GM19324 (cell line): ENCODE results near the gene HOXC12.

Source experiments
- ATAC-seq: cut with Tn5 transposase; IDR thresholded peaks from one replicate; pipeline ENCODE4 v1.9.1; 2021; ENCODE audit warnings: mild to moderate bottlenecking, moderate library complexity; ENCODE audit not compliant: unreplicated experiment, low FRiP score

HOXC12 gene

DNA sequence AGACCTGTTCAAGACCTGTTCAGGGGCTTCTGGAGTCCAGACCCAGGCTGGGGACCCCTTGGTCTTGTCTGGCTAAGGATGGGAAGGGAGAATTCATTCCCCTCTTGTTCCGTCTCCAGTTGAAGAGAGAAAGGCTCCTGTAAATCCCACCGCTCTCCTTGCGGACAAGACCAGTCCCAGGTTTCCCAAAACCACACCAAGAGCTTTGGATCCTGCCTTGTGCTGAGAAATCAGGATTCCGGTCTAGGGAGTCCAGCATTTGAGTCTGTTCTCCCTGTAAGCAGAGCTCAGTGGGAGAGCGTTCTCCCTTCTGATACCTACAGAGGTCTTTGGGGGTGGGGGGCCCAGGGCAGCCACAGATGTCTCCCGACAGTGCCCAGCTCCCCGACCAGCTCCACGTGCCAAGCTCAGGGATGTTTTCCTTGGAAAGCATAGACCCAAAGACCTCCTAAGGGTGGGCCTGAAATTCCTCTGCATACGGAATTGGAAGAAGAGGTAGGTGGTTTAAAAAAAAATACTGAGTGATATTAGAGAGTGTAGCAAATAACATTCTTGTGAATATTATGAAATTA is 14.2 kb upstream of the HOXC12 start:
- no peak for ATAC-seq

GRCh38 chr12:53941187-53941586 is 13.5 kb upstream of the HOXC12 start:
- no peak for ATAC-seq

DNA sequence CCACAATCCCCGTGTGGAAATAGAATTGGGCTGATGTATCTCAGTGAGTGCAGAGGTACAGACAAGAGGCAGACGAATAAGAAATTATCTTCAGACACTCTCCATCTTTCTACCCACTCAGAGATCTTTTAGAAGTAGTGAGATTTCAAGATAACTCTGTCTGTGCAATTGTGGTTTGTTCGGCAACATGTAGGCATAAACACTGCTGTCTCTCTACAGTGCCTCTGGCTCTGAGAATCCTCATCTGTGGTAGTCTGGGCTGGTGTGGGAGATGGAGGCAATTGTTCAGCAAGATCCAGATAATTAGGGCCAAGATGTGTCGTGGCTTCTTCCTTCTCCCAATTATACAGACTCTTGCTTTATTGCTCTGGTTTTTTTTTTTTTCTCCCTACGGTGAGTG is 13.0 kb upstream of the HOXC12 start:
- no peak for ATAC-seq

DNA sequence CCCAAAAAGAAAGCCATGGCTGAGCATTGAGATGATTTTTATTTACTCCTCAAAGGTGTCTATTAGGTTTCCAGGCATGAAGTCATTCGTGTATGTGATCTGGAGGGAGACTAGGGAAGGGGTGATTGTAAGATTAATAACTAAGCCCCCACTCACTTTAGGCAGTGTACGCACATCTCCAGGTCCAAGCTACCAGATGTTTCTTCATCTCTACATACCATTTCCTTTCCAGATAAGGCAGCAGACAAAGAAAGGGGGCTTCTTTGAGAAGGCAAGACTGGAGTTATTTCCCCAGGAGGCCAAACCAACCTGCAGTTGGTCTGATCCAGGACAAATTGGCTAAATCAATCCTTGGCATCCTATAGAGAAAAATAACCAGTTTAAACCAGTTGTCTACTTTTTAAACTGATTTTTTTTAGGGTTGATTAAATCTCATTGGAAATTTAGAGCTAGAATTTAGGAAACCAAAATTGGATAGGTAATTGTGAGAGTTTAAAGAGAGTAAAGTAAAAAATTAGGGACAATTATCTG is 12.2 kb upstream of the HOXC12 start:
- no peak for ATAC-seq

DNA sequence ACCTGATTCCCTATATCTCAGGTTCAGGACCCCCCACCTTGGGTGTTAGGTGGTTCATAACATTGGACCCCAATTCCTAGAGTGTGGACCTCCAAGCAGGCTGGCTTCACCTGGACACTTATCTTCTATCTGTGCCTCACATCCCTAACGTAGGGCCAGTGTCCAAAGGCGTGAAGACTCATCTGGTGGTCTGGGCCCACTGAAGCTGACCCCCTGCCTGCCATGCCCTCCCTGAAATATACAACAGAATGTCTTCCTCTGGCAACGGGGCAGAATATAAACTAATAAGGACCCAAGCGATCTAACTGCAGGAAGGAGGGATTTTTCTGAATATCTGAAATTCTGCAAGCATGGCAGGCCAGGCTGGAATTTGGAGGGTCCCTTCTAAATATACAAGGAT is 10.5 kb upstream of the HOXC12 start:
- ATAC-seq = no peak

DNA sequence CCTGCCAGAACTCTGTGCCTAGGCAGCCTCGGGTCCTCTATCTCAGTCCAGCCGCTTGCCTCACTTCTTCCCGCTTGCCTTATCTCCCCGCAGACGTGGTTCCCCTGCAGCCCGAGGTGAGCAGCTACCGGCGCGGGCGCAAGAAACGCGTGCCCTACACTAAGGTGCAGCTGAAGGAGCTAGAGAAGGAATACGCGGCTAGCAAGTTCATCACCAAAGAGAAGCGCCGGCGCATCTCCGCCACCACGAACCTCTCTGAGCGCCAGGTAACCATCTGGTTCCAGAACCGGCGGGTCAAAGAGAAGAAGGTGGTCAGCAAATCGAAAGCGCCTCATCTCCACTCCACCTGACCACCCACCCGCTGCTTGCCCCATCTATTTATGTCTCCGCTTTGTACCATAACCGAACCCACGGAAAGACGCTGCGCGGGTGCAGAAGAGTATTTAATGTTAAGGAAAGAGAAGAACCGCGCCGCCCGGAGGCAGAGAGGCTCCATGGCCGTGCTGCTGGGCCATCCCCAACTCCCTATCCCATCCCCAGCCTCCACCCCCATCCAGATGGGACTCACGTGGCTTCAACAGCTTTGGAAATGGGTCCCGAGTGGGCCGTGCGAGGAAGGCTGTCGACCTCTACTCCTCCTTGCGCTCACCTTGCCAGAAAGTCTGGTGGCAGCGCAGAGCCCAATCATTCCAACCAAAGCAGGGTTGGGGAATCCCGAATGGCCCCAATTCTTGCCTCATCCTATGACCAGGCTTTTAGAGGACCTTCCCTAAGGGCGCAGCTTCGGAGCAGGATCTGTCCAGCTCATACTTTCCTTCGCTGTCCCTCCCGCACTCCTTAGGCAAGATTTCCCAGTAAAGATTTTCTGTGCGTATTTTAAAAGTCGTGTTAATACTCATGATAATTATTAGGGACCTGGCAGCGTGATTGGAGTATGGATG is 9.5 kb upstream of the HOXC12 start:
- ATAC-seq = no peak

GRCh38 chr12:53947743-53948142 is 7.0 kb upstream of the HOXC12 start:
- no peak for ATAC-seq

GRCh38 chr12:53948650-53949593 is 5.8 kb upstream of the HOXC12 start:
- ATAC-seq = no peak

DNA sequence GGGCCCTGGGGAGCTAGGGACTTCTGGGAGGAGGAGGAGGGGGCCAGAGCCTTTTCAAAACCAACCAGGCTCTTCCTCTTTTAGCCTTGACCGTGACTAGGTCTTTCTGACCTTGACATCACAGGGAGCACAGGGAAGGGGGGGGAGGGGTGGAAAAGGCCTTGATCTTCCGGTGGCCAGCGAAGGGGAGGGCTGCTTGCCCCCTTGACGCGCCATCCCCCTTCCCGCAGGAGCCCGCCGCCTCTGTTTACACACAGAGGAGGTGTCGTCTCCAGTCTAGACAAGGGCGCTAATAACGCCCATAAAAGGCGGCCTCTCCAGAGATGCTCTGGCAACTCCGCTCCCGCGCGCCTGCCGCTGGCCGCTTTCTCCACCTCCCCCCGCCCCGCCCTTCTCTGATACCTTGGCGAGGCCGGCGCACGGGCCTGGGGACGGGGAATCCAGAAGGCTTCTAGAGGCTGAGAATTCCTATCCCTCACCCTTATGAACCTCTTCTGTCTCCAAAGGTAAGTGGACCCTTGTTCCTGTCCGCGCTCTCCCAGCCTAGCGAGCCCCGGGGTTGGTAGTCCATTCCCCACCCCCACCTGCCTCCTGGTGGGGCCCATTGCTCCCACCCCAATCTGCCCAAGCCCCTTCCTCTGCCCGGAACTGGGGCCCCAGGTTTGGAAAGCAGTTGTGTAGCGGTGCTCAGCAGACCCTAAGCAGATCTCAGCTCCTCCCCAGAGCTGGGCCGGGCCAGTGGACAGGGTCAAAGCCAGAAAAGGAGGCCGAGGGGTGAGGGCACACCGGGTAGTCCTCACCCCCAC is 4.9 kb upstream of the HOXC12 start:
- ATAC-seq = no peak

DNA sequence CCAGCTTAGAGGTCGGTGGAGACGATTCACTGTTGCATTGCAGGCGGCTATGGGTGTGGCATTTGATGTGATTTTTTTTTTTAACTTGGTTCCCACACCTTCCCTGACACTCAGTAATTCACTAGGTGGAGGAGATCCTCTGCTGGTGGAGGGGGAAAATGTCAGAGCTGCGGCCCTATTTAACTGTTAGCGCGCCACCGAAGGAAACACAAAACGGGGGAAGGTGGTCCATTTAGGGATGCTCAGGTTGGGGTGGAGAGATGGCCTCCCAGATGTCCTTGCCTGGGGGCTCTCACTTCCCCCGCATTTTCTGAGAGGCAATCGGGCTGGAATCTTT is 4.3 kb upstream of the HOXC12 start:
- ATAC-seq = no peak

GRCh38 chr12:53950789-53951576 is 3.7 kb upstream of the HOXC12 start:
- ATAC-seq = no peak

DNA sequence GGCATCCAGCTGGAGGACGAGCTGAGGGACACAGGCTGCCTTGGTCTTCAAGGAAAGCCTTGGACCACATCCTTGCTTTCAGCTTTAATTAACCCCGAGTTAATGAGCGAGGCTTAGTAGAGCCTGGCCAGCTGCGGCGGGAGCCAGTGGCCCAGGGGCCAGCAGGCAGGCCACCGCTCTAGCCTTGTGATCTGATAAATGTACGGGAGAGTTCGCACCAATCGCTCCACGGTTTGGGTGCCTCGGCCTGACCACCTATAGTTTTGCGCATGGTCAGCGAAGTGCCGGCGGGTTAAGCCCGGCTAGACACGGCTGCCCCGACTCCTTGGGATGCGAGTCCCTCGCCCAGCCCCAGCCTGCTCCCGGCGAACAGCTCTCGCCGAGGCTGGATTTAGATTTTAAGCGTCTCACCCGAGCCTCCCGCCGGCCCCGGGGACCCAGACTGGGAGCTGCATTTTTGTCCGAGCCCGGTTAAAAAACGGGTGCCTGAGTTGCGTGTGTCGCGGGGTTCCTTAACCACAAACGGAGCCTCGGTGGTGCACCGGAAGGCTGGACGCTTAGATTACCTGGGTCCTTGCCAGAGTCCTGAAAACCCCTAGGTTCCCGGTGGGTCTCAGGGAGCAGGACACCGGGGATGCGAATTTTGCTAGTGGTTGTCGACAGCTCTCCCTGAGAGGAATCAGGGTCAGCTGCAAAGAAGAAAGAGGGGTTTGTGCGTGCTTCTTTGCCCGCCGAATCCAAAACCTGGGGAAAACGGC is 2.9 kb upstream of the HOXC12 start:
- no peak for ATAC-seq

- ATAC-seq = no peak
Observed at GRCh38 chr12:53952335-53952694, 2.4 kb upstream of the HOXC12 start.

DNA sequence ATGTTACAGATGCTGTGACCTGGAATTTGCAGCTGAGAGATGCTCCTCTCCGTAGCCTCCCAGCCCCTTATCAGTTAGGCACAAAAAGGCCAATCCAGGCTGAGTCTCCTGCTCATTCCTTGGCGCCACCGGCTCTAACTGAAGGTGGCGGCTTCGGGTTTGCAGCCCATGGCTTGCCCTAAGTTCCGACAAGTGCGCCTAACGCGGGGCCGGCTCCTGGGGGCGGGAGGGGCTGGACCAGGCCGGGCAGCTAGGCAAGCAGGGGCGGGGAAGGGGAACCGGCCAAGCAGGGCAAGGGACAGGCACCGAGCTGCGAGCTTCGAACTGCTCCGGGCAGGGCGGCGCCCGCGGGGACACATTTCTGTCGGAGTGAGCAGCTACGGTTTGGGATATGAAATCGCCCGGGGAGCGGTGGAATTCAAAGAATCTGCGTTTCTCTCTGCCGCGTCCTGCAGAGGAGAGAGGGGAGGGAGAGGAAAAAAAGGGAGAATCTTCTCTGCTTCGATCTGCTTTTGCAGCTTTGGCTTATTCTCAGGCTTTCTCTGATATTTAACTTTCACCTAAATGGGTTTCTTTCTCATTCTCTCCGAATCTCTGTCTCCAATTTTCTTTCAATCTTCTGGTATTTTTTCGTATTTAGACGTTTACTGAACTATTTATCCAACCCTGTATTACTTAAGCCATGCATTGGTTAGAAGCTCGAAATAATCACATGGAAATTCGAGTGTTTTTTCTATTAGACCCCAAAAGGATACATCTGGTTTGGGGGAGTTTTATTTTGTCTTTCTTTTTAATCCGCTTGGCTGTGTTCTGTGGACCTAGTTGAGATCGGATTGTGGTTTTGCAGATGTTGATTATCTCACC is 1.6 kb upstream of the HOXC12 start:
- ATAC-seq = no peak

DNA sequence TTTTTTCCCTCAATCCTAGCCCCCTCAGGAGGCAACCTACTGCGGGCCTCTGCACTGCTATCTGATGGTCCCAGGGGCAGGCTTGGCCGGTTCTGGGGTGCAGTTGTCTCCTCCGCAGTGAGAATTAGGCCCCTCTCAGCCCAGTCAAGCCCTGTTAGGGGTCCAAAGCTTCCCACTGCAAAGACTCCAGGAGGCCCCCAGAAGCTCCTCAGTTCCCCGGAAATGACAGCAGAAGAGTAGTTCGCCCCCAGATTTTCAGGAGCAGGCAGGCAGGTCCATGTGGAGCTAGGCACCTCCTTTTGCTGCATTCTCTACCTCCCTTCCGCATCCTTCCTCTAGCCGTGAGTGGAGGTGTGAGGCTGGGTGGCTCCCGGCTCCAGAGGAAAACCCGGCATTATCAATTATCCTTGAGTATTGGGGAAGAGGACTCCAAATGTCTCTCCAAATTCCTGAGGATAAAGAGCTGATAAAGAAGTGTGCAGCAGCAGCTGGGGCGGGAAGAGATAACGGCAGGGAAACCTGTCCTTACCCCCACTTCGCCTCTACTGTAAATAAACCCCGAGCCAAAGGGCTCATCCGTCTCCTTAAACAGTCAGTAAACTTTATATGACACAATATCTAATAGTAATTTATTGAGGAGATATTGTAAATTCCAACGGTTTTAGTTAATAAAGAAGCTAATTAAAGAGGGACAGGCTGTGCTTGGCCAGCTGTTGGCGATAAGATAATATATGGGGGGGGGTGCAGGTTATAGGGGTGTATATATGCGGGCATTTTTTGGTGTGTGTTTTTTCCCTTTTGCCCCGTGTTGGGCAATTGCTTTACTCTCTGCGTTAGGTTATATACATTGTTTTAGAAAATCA is 641 bp upstream of the HOXC12 start:
- no peak for ATAC-seq

- ATAC-seq = no peak
Observed at GRCh38 chr12:53955036-53955775, 503 bp downstream of the HOXC12 start.
